OCI-LY3 (cell line): ENCODE data around the gene CBX4.
A peak's percentile ranks its signal among the peaks of the same experiment; 100 is the strongest.

ENCODE experiments used
- H2AFZ ChIP-seq: fragments of 200-600, 300-600 bp; shearing (Covaris generic); 2 replicates; pipeline ENCODE4 v1.6.0; 2014; ENCODE audit warnings: antibody characterized with exemption, low read depth, low read length
- H3K27ac ChIP-seq: fragments of 200-600, 300-600 bp; sonication (generic); 2 replicates; pipeline ENCODE4 v1.5.1; 2014; ENCODE audit warnings: mild to moderate bottlenecking, low read length, moderate library complexity, mixed read lengths
- H3K27me3 ChIP-seq: fragments of 200-600, 300-600 bp; sonication (generic); 2 replicates; pipeline ENCODE4 v1.6.1; 2014; ENCODE audit warnings: low read depth, low read length, mixed read lengths
- H3K36me3 ChIP-seq: fragments of 200-600, 300-600 bp; sonication (generic); replicated peaks from 2 replicates; pipeline ENCODE3; 2014; ENCODE audit warnings: low read depth, low read length, mixed read lengths
- H3K4me1 ChIP-seq: fragments of 300-600, 200-600 bp; sonication (generic); 2 replicates; pipeline ENCODE4 v1.6.1; 2014; ENCODE audit warnings: low read length, mixed read lengths
- H3K4me2 ChIP-seq: fragments of 200-600, 300-600 bp; sonication (generic); 2 replicates; pipeline ENCODE4 v1.6.1; 2014; ENCODE audit warnings: low read length, mixed read lengths
- H3K4me3 ChIP-seq: fragments of 300-600, 200-600 bp; sonication (generic); 2 replicates; pipeline ENCODE4 v1.5.1; 2014; ENCODE audit warnings: antibody characterized with exemption, mild to moderate bottlenecking, low read length, moderate library complexity
- H3K79me2 ChIP-seq: fragments of 300-600, 200-600 bp; shearing (Covaris generic); 2 replicates; pipeline ENCODE4 v1.6.1; 2014; ENCODE audit warnings: mild to moderate bottlenecking, low read length, mixed read lengths
- H3K9ac ChIP-seq: fragments of 300-600, 200-600 bp; shearing (Covaris generic); 2 replicates; pipeline ENCODE4 v1.6.0; 2014; ENCODE audit warnings: mild to moderate bottlenecking, low read length, moderate library complexity
- H3K9me3 ChIP-seq: fragments of 200-600, 300-600 bp; shearing (Covaris generic); 2 replicates; pipeline ENCODE4 v1.6.1; 2014; ENCODE audit warnings: low read length, mixed read lengths; ENCODE audit not compliant: insufficient read depth
- H4K20me1 ChIP-seq: fragments of 200-600, 300-600 bp; sonication (generic); 2 replicates; pipeline ENCODE4 v1.6.1; 2016; ENCODE audit warnings: low read length, mixed read lengths; ENCODE audit not compliant: insufficient read depth
- CTCF ChIP-seq: fragments of 200-600, 300-600 bp; sonication (generic); IDR thresholded peaks from 2 replicates; pipeline ENCODE4 v1.5.1; 2014; ENCODE audit warnings: antibody characterized with exemption, low read length, low read depth
- EZH2phosphoT487 ChIP-seq: fragments of 200-600 bp; shearing (Covaris generic); IDR thresholded peaks from 2 replicates; pipeline ENCODE4 v1.6.1; 2018; ENCODE audit warnings: antibody characterized with exemption, mixed run types, low read depth

Gene CBX4

GRCh38 chr17:79798299-79799173 lies 40.7 kb downstream of the CBX4 start:
- peak overlapping the region; percentile 67; the same call in 1 of the 2 replicates for H3K4me3 ChIP-seq
- peaks cover under 1% of the 10 kb centered on the region; the same call in 1 of the 2 replicates for H3K9me3 ChIP-seq
- no peak overlapping the region for H3K27ac ChIP-seq
- H3K27me3 ChIP-seq: peaks cover 8% of the 10 kb centered on the region; the same call in 1 of the 2 replicates
- H3K4me2 ChIP-seq: no peak overlapping the region; the same call in 1 of the 2 replicates
- peaks cover 21% of the 10 kb centered on the region for H3K79me2 ChIP-seq
- peaks cover 21% of the 10 kb centered on the region for H3K36me3 ChIP-seq
- H3K4me1 ChIP-seq: peaks cover 25% of the 10 kb centered on the region
- H2AFZ ChIP-seq: no peak overlapping the region
- TF ChIP-seq CTCF (no peak), EZH2phosphoT487 (no peak)
- H4K20me1 ChIP-seq: peaks cover 6% of the 10 kb centered on the region; the same call in 1 of the 2 replicates
- no peak overlapping the region for H3K9ac ChIP-seq

GRCh38 chr17:79797492-79798298 lies 41.5 kb downstream of the CBX4 start:
- Histone ChIP-seq H3K27ac (no peak overlapping the region), H3K27me3 (peaks cover 8% of the 10 kb centered on the region; the same call in 1 of the 2 replicates), H3K4me2 (peak overlapping the region; percentile 73), H3K9ac (peak overlapping the region; percentile 19; the same call in 1 of the 2 replicates), H3K4me1 (peaks cover 21% of the 10 kb centered on the region; the same call in 1 of the 2 replicates), H3K4me3 (peak overlapping the region; percentile 67), H4K20me1 (peaks cover 6% of the 10 kb centered on the region; the same call in 1 of the 2 replicates), H3K9me3 (no peaks in the 10 kb centered on the region), H3K36me3 (peaks cover 23% of the 10 kb centered on the region), H3K79me2 (peaks cover 21% of the 10 kb centered on the region), H2AFZ (no peak overlapping the region)
- TF ChIP-seq CTCF (no peak), EZH2phosphoT487 (no peak)

GRCh38 chr17:79796763-79797491 lies 42.3 kb downstream of the CBX4 start, which contains the start of gene CBX8:
Gene CBX8, minus strand, starts transcription at chr17:79797077. Its CDS starts 79 bp downstream, at chr17:79796998.
- H3K79me2 ChIP-seq: peaks cover 21% of the 10 kb centered on the region
- no peak within 1 kb of the TSS for H2AFZ ChIP-seq
- peaks cover 8% of the 10 kb centered on the region; the same call in 1 of the 2 replicates for H3K27me3 ChIP-seq
- no peak for TF ChIP-seq CTCF
- no peak for TF ChIP-seq EZH2phosphoT487
- H3K27ac ChIP-seq: peak within 1 kb of the TSS; percentile 66
- peaks cover 6% of the 10 kb centered on the region; the same call in 1 of the 2 replicates for H4K20me1 ChIP-seq
- H3K36me3 ChIP-seq: peaks cover 23% of the 10 kb centered on the region
- H3K9ac ChIP-seq: peak within 1 kb of the TSS; percentile 74
- peaks cover 21% of the 10 kb centered on the region; the same call in 1 of the 2 replicates for H3K4me1 ChIP-seq
- H3K4me3 ChIP-seq: peak within 1 kb of the TSS; percentile 83
- no peaks in the 10 kb centered on the region for H3K9me3 ChIP-seq
- peak within 1 kb of the TSS; percentile 95 for H3K4me2 ChIP-seq
